Head of caudate nucleus (tissue), 42 donors: ENCODE results near the gene TMSB15B.
"Not testable (repeated sequence)": the region's sequence is repeated elsewhere in the genome, so short reads cannot be mapped to it uniquely, and the experiment has no call there.

Source experiments
- DNase-seq, 42 donors: peaks; one replicate each; pipeline versions ENCODE4 v3.0.0 to v3.0.0-alpha.2; 2020 to 2021; ENCODE audit warnings: mixed read lengths in 7 of 42
- intact Hi-C: fragments of 100-400 bp; cut with DNase I; formaldehyde crosslinking; loops from one replicate; pipeline ENCODE4 v1.15.0; 2022

The TMSB15B gene

DNA sequence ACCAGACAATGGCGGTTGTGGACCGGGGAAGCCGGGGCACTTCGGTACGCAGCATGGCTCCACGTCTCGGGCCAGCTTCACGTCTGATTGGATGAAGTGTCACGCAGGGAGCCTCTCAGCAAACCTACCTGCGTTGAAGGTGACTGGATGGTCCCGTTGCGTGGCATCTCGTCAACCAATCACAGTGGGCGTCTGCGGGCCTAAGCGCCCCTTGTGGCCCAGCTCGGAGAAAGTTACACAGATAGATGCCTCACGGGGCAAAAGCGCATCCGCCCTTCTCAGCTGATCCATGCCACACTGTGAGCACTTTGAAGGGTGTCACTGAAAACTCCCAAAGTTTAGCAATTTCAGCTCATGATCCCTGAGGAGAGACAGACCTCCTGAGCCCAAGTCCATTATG lies 51.2 kb downstream of the TMSB15B start, which contains the start of gene H2BW1:
TSS of gene H2BW1 (minus strand) at position 103 of the 400 bp plus-strand sequence. CDS start 132 bp downstream, outside the sequence.
- DNase-seq, result no peak
- intact Hi-C loops, result no loop called here

DNA sequence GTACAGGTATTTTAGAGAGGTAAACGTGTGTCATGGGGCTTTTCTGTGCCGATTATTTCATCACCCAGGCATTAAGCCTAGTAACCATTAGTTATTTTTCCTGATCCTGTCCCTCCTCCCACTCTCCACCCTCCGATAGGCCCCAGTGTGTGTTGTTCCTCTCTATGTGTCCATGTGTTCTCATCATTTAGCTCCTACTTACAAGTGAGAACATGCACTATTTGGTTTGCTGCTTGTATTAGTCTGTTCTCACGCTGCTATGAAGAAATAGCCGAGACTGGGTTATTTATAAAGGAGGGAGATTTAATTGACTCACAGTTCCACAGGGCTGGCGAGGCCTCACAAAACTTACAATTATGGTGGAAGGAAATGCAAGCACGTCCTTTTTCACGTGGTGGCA lies 53.1 kb downstream of the TMSB15B start:
- intact Hi-C loops, DNase-seq: not testable (repeated sequence)
